Activated CD4-positive, alpha-beta memory T cell treated with anti-CD3 and anti-CD28 coated beads for 36 hours (primary cell): ENCODE results near the gene PRADC1. TPM values are rescaled to one million over a fixed set of nuclear protein-coding genes. Genes with fewer than 3 reads are reported as not detected.
A peak's percentile ranks its signal among the peaks of the same experiment; 100 is the strongest.
"Not testable (repeated sequence)": the region's sequence is repeated elsewhere in the genome, so short reads cannot be mapped to it uniquely, and the experiment has no call there.

Experiments used
- CTCF ChIA-PET: fragments of 350-600 bp; sonication (Branson Sonifier 250); formaldehyde crosslinking; loops from one replicate; lab custom pipeline; 2021; ENCODE audit warnings: antibody characterized with exemption, inconsistent platforms; lab: Charles Lee
- POLR2A ChIA-PET: fragments of 350-600 bp; sonication (Branson Sonifier 250); formaldehyde crosslinking; loops from one replicate; lab custom pipeline; 2021; ENCODE audit warnings: antibody characterized with exemption; lab: Charles Lee
- DNase-seq: peaks from one replicate; pipeline ENCODE4 v3.0.0-alpha.2; 2020
- H3K27ac Mint-ChIP-seq: one replicate; pipeline ENCODE4 v1.8.0; 2021; ENCODE audit warnings: mixed read lengths
- H3K27me3 Mint-ChIP-seq: one replicate; pipeline ENCODE4 v1.8.0; 2021; ENCODE audit warnings: mixed read lengths
- H3K36me3 Mint-ChIP-seq: one replicate; pipeline ENCODE4 v1.8.0; 2021; ENCODE audit warnings: mixed read lengths
- H3K4me1 Mint-ChIP-seq: one replicate; pipeline ENCODE4 v1.8.0; 2021; ENCODE audit warnings: low read depth, mixed read lengths
- H3K4me3 Mint-ChIP-seq: one replicate; pipeline ENCODE4 v1.8.0; 2021; ENCODE audit warnings: mild to moderate bottlenecking, mixed read lengths
- H3K9me3 Mint-ChIP-seq: one replicate; pipeline ENCODE4 v1.8.0; 2021; ENCODE audit warnings: mixed read lengths
- intact Hi-C: fragments of 100-400 bp; cut with micrococcal nuclease; formaldehyde crosslinking; loops from one replicate; pipeline ENCODE4 v1.15.1; 2023
- total RNA-seq, 2 experiments: library from RNA; stranded (reverse); gene quantifications; one replicate each; pipeline ENCODE4 v1.2.3, GENCODE V29; 2021

The PRADC1 gene
- total RNA-seq, 2 experiments from 2014 or later: 12.9 to 13.6 TPM

DNA sequence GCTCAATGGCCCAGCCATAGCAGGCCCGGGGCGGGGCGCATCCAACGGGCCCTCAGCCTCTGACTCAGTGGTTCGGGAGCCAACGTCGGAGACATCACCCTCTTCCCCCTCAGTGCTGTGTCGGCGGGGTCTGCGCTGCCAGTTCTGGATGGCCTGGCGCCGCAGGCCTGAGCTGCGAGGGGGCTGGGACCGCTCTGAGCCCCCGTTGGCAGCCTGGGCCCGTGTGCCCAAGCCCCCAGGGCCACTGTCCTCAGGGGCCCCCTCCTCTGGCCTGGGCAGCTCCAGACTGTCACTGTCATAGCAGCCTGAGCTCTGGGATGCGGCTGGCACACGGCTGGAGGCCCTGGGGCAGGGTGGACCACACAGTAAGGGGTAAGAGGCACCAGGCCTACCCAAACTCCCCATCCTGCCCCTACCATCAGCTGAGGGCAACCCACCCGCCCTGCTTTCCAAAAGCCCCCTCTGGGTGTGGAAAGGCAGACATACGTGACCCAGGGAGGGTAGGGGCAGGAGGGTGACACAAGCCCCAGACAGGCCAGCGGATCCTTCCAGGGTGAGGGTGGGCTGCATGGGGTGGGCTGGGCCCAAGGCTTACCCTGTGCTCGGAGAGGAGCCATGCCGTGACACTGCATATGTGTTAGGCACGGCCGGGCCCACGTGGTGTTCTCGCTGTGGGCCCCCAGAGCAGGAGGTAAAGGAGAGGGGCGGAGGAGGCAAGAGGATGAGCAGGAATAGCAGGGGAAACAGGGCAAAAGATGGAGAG lies 32.4 kb upstream of the PRADC1 start:
- ChIA-PET CTCF (no interaction called here), POLR2A (no interaction called here)
- H3K27ac Mint-ChIP-seq: no peak overlapping the region
- no peaks in the 10 kb centered on the region for H3K27me3 Mint-ChIP-seq
- intact Hi-C loops: no loop called here
- H3K9me3 Mint-ChIP-seq: no peaks in the 10 kb centered on the region
- peaks cover 3% of the 10 kb centered on the region for H3K36me3 Mint-ChIP-seq
- no peak for DNase-seq
- no peak overlapping the region for H3K4me3 Mint-ChIP-seq
- peaks cover 19% of the 10 kb centered on the region for H3K4me1 Mint-ChIP-seq

DNA sequence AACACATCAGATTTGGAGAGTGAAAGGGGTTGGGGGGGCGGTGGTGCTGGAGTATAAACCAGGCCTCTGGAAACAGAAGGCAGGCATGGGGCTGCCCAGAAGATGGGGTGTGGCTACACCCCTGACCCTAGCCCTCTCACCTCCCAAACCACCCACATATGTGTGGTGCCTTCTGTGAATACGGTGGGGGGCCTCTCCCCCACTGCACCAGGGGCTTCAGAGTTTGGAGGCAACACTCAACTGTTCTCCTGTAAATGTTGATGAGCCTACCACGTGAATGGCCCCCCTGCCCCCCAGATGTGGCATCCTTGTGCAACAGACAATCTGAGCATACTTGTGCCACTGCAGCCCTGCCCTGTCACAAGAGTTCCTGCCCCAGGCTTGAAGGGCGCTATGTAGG lies 31.7 kb upstream of the PRADC1 start:
- DNase-seq: no peak

DNA sequence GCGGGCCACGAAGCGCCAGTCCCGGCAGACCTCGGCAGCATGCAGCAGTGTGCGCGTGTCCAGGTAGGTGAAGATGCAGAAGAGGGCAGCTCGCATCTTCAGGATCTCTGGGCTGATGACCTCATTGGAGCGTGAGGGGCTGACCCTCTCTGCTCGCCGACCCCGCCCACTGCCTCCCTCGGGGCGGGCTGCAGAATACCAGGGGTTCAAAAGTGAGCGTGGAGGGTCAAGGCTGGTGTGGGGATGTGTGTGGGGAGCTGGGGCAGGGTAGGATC lies 31.2 kb upstream of the PRADC1 start:
- intact Hi-C loops: no loop called here
- no peaks in the 10 kb centered on the region for H3K9me3 Mint-ChIP-seq
- no peak overlapping the region for H3K27ac Mint-ChIP-seq
- no peak overlapping the region for H3K4me3 Mint-ChIP-seq
- ChIA-PET CTCF (no interaction called here), POLR2A (no interaction called here)
- H3K27me3 Mint-ChIP-seq: no peaks in the 10 kb centered on the region
- H3K4me1 Mint-ChIP-seq: peaks cover 14% of the 10 kb centered on the region
- DNase-seq: no peak
- H3K36me3 Mint-ChIP-seq: peaks cover 3% of the 10 kb centered on the region

More for the DNA sequence above, 31.7 kb upstream of the PRADC1 start:
- intact Hi-C loops: no loop called here
- Mint-ChIP-seq H3K4me1 (peaks cover 16% of the 10 kb centered on the region), H3K4me3 (no peak overlapping the region), H3K27me3 (no peaks in the 10 kb centered on the region), H3K27ac (no peak overlapping the region), H3K9me3 (no peaks in the 10 kb centered on the region), H3K36me3 (peaks cover 3% of the 10 kb centered on the region)
- ChIA-PET CTCF (no interaction called here), POLR2A (no interaction called here)

DNA sequence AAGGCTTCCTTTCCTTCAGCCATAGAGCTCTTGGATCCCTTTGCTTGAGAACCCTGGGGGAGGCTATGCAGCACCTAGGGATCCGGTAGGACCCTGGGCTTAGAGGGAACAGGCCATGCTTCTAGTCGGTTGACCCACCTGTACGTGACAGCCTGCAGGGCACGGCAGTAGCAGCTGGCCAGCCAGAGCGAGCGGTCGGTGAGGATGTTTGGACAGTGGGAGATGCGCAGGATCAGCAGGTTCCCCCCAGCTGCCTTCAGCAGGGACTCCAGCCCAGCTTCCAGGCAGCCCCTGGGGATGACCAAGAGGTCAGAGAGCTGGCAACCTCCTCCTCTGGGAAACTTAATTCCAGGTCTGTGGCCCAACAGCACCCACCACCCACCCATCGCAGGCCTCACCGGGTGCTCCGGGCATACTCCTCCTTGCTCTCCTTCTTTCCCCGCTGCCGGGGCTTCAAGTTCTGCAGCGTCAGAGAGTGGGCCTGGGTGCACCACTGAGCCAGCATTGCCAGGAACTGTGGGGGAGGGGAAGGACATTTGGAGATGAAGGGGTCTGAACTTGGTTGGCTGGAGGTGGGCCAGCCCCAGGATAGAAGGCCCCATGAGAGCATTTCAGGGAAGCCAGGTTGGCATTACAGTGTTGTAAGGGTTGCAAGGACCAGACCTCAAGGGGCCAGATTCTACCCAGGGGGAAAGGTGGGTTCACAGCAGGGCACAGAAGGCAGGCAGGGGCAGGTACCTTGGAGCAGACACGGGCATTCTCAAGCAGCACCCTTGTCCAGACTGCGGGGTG lies 30.7 kb upstream of the PRADC1 start:
- peaks cover 14% of the 10 kb centered on the region for H3K4me1 Mint-ChIP-seq
- CTCF ChIA-PET: no interaction called here
- no peaks in the 10 kb centered on the region for H3K27me3 Mint-ChIP-seq
- H3K27ac Mint-ChIP-seq: no peak overlapping the region
- intact Hi-C loops: no loop called here
- peaks cover 3% of the 10 kb centered on the region for H3K36me3 Mint-ChIP-seq
- POLR2A ChIA-PET: no interaction called here
- H3K9me3 Mint-ChIP-seq: no peaks in the 10 kb centered on the region
- H3K4me3 Mint-ChIP-seq: no peak overlapping the region
- no peak for DNase-seq

DNA sequence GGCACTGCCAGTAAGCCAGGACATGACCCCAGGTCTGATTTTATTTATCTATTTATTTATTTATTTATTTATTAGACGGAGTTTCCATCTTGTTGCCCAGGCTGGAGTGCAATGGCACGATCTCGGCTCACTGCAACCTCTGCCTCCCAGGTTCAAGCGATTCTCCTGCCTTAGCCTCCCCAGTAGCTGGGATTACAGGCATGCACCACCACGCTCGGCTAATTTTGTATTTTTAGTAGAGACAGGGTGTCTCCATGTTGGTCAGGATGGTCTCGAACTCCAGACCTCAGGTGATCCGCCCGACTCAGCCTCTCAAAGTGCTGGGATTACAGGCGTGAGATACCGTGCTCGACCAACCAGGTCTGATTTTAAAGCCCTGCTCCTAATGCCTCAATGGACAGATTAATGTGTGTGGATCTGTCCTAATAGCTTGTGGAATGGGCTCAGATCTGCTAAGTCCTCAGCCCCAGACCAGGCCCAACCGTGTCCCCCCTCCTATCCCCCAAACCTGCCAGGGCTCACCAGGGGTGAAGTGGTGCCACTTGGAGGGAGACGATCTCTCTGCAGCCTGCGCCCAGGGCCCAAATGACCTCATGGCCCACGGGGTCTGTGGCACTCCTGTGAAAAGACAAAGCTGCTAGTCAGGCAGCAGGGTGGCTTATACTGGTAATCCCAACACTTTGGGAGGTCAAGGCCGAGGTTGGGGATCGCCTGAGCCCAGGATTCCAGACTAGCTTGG lies 29.8 kb upstream of the PRADC1 start:
- H3K9me3 Mint-ChIP-seq, intact Hi-C loops, POLR2A ChIA-PET, DNase-seq, H3K4me1 Mint-ChIP-seq, H3K27me3 Mint-ChIP-seq, H3K36me3 Mint-ChIP-seq, H3K27ac Mint-ChIP-seq, H3K4me3 Mint-ChIP-seq: not testable (repeated sequence)
- CTCF ChIA-PET: interaction anchor here (1.4 kb wide), 1 partner anchor 27 kb away, joined by 4 read pairs; no protein-coding TSS in a partner anchor

DNA sequence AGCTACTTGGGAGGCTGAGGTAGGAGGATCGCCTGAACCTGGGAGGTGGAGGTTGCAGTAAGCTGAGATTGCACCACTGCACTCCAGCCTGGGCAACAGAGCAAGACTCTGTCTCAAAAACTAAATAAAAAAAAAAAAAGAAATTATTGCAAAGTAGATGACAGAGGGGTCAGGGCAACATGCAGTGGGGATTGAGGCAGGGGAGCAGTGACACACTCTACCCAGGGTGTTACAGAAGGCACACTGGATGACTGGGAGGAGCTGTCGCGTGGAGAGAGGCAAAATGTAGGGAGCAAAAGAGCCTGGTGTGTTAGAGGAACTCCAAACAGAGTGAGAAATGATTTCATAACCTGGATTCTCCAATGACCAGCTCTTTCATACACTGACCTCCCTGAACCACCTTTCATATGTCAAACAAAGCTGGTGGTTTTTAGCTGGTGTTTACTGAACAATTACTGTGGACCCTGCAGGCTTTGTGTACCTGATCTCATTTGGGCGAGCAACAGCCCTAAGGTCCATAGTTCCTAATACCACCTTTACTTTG lies 29.1 kb upstream of the PRADC1 start:
- CTCF ChIA-PET: interaction anchor here (1.4 kb wide), 1 partner anchor 27 kb away, joined by 4 read pairs; no protein-coding TSS in a partner anchor
- H3K4me3 Mint-ChIP-seq: no peak overlapping the region

DNA sequence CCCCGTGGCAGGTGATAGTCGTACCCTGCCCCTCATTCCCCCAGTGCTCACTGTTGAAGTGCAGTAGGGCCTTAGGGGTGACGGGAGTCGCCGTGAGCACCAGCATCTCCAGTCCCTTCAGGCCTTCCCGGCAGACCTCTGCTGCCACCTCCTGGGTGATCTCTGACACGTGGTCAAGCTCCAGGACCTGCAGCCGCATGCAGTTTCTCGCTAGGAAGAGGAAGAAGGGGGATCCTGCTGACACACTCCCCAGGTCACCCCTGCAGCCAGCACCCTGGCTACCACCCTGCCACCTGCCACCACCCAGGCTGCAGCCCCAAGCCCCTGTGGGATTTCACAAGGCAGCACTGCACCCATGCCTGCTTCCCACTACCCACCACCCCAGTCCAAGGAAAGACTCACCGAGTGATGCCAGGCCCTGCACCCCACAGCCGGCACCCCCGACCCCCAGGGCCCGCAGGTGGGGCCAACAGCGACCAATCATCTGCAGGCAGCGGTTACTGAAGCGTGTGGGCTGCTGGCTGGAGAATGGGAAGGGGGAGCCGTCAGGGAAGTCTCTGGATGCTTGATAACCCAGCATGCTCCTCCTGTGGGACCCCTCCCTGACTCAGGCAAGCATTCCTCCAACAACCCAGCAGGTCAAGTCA lies 27.4 kb upstream of the PRADC1 start:
- Mint-ChIP-seq H3K27ac (no peak overlapping the region), H3K4me3 (no peak overlapping the region), H3K9me3 (no peaks in the 10 kb centered on the region), H3K27me3 (no peaks in the 10 kb centered on the region), H3K36me3 (peaks cover 3% of the 10 kb centered on the region), H3K4me1 (no peaks in the 10 kb centered on the region)
- CTCF ChIA-PET: no interaction called here
- DNase-seq: peak; percentile 17
- intact Hi-C loops: no loop called here
- POLR2A ChIA-PET: no interaction called here

More for the DNA sequence above, 29.1 kb upstream of the PRADC1 start:
- Mint-ChIP-seq H3K27me3 (no peaks in the 10 kb centered on the region), H3K27ac (no peak overlapping the region), H3K4me1 (peaks cover 4% of the 10 kb centered on the region), H3K36me3 (peaks cover 3% of the 10 kb centered on the region), H3K9me3 (no peaks in the 10 kb centered on the region)
- intact Hi-C loops: no loop called here
- no peak for DNase-seq
- POLR2A ChIA-PET: no interaction called here

DNA sequence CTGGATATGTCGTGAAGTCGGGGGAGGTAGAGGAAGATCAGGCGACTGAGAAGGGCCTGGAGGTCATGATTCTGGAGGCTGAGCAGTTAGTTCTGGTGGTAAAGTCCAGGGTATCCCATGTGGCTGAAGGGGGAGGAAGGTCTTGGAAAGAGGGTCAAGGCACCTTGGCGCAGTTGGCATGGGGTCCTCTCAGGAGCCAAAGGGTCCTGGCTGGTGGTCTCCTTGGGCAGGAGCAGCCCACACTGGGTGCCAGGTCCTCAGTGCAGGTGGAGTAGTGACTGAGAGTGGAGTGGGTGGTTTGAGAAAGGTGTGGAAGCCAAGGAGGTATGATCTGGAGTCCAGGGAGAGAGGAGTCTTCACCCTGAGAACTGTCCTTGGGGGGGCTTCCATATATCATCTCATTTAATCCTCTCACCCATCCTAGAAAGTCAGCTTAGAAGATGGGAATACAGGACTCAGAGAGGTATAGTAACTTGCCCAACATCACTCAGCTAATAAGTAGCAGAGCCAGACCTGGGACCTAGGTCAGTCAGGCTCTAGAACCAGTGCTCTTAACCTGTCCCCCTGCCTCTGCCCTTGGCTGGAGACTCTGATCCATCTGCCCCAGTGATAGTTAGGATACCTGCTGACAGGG lies 26.8 kb upstream of the PRADC1 start:
- H3K9me3 Mint-ChIP-seq: no peaks in the 10 kb centered on the region
- no peak for DNase-seq
- intact Hi-C loops: no loop called here
- H3K27ac Mint-ChIP-seq: no peak overlapping the region
- H3K27me3 Mint-ChIP-seq: no peaks in the 10 kb centered on the region
- ChIA-PET CTCF (no interaction called here), POLR2A (no interaction called here)
- peaks cover 3% of the 10 kb centered on the region for H3K36me3 Mint-ChIP-seq
- no peak overlapping the region for H3K4me3 Mint-ChIP-seq
- no peaks in the 10 kb centered on the region for H3K4me1 Mint-ChIP-seq

DNA sequence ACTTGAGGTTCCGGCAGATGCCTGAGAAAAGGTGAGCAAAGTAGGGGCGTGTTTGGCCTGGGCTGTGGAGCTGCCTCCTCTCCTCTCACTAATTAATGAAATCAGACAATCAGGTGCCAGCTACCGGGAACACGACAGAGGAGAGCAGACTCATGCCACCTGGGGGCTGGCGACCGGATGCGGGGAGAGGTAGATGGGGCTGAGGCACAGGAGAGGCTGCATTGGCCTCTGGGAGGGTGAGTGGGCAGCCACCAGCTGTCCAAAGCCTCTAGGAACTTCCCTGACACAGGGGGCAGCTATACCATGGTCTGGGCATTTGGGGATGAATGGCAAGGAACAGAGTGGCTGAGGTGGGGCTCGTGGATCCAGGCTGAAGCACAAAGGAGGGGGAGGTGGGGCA lies 26.2 kb upstream of the PRADC1 start:
- Mint-ChIP-seq H3K9me3 (no peaks in the 10 kb centered on the region), H3K36me3 (peaks cover 3% of the 10 kb centered on the region)
- POLR2A ChIA-PET: interaction anchor here (0.6 kb wide), 1 partner anchor 32 kb away, joined by 3 read pairs; no protein-coding TSS in a partner anchor

DNA sequence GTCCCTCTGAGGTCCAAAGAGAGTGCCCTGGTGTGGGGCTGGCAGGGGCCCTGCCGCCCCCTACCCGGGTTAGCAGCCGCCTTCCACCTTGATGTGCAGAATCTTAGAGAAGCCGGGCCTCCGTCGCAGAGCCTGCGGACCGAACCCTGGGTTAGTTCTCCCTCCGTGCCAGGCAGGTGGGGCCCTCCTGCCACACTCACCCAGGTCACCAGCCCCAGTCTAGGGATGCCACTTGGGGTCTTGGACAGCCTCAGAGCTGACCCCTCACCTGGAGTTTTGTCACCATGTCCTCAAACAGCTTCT lies 25.8 kb upstream of the PRADC1 start:
- intact Hi-C loops: no loop called here
- Mint-ChIP-seq H3K36me3 (no peaks in the 10 kb centered on the region), H3K4me3 (no peak overlapping the region), H3K27ac (no peak overlapping the region), H3K27me3 (no peaks in the 10 kb centered on the region), H3K4me1 (no peaks in the 10 kb centered on the region), H3K9me3 (no peaks in the 10 kb centered on the region)
- no peak for DNase-seq
- POLR2A ChIA-PET: interaction anchor here (0.6 kb wide), 1 partner anchor 32 kb away, joined by 3 read pairs; no protein-coding TSS in a partner anchor
- CTCF ChIA-PET: no interaction called here

More for the DNA sequence above, 26.2 kb upstream of the PRADC1 start:
- no peak for DNase-seq
- no peaks in the 10 kb centered on the region for H3K27me3 Mint-ChIP-seq
- no peak overlapping the region for H3K4me3 Mint-ChIP-seq
- no peak overlapping the region for H3K27ac Mint-ChIP-seq
- no peaks in the 10 kb centered on the region for H3K4me1 Mint-ChIP-seq
- CTCF ChIA-PET: no interaction called here
- intact Hi-C loops: no loop called here

DNA sequence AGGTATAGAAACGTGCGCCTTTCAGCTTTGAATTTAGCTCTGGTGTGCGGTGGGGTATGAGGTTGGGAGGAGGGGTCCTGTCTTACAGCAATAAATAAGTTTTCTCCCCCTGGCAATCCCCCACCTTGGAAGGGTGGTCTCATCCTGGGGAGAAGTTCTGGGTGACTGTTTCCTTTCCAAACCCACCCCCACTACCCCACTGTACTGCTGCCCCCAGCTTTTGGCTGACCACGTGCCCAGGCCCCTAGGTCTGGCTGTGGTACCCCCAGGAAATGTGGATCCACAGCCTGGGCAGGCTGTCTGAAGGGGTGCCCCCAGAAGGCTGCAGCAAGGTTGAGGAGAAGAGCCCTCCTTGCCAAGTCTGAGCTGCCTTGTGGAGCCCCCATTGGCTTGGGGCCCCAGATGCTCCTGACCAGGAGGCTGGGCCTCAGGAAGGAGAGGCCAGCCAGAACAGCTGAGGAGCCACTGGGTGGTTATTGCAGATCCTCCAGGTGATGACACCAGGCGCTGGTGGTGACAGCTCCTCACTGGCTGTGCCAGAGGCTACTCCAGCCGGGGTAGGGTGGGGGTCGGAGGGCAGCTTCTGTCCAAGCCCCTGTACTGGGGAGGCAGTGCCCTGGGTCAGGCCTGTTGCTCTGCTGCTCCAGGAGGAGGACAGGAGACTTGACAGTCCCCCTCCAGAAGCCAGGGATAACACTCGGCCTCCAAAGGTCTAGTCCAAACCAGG lies 25.3 kb upstream of the PRADC1 start:
- ChIA-PET POLR2A (interaction anchor here (0.6 to 1.8 kb wide), 2 partner anchors 25 to 32 kb away, joined by 3 to 6 read pairs; partner anchors contain the start of genes CCT7 and PRADC1), CTCF (interaction anchor here (2.0 kb wide), 1 partner anchor 32 kb away, joined by 6 read pairs; no protein-coding TSS in a partner anchor)
- Mint-ChIP-seq H3K36me3 (no peaks in the 10 kb centered on the region), H3K27ac (no peak overlapping the region), H3K27me3 (no peaks in the 10 kb centered on the region), H3K4me3 (no peak overlapping the region), H3K4me1 (no peaks in the 10 kb centered on the region), H3K9me3 (no peaks in the 10 kb centered on the region)
- intact Hi-C loops: no loop called here
- no peak for DNase-seq
